ENCODE results near the gene FILIP1L.

- no peak for TF ChIP-seq CTCF (IDR thresholded peaks at IDR 0.05)
- TF ChIP-seq POLR2A (IDR thresholded peaks at IDR 0.05), result no peak
Measured at GRCh38 chr3:100002599-100003350, 111.5 kb downstream of the FILIP1L start.

Measured in adrenal gland (tissue), 5 donors.